Measurements from ENCODE around the gene PCNT.

Gene PCNT

GRCh38 chr21:46409641-46410406 lies 85.9 kb downstream of the PCNT start:
- DNase-seq, result no peak

- no peak for DNase-seq
Observed at GRCh38 chr21:46410516-46410915, 86.6 kb downstream of the PCNT start.

GRCh38 chr21:46411236-46411635 lies 87.3 kb downstream of the PCNT start:
- DNase-seq, result no peak

- DNase-seq, result no peak
Observed at GRCh38 chr21:46411691-46412090, 87.7 kb downstream of the PCNT start.

GRCh38 chr21:46412521-46413364 lies 88.8 kb downstream of the PCNT start:
- DNase-seq, result no peak

GRCh38 chr21:46413365-46413696 lies 89.4 kb downstream of the PCNT start:
- DNase-seq, result no peak

GRCh38 chr21:46414965-46415275 lies 91.0 kb downstream of the PCNT start:
- DNase-seq, result no peak

- DNase-seq, result no peak
Observed at GRCh38 chr21:46416551-46416950, 92.6 kb downstream of the PCNT start.

- no peak for DNase-seq
Observed at GRCh38 chr21:46418265-46418946, 94.5 kb downstream of the PCNT start.

GRCh38 chr21:46420241-46421190 lies 96.6 kb downstream of the PCNT start:
- no peak for DNase-seq

- DNase-seq, result no peak
Observed at GRCh38 chr21:46421191-46421750, 97.3 kb downstream of the PCNT start.

GRCh38 chr21:46421756-46422555 lies 98.0 kb downstream of the PCNT start:
- DNase-seq, result no peak

GRCh38 chr21:46422636-46423241 lies 98.8 kb downstream of the PCNT start:
- no peak for DNase-seq

GRCh38 chr21:46423546-46424038 lies 99.6 kb downstream of the PCNT start:
- DNase-seq, result no peak

- no peak for DNase-seq
Observed at GRCh38 chr21:46424039-46424591, 100.2 kb downstream of the PCNT start.

- DNase-seq, result no peak
Observed at GRCh38 chr21:46424621-46425020, 100.7 kb downstream of the PCNT start.

GRCh38 chr21:46425041-46425440 lies 101.1 kb downstream of the PCNT start:
- DNase-seq, result no peak

GRCh38 chr21:46425571-46425970 lies 101.6 kb downstream of the PCNT start:
- DNase-seq, result no peak

GRCh38 chr21:46426313-46427046 lies 102.5 kb downstream of the PCNT start:
- DNase-seq, result no peak

- no peak for DNase-seq
Observed at GRCh38 chr21:46427516-46427915, 103.6 kb downstream of the PCNT start.

Measured in right forelimb (tissue), 1 donor.